Effector memory CD4-positive, alpha-beta T cell (primary cell): ENCODE results near the gene NLRC3.
"Not testable (repeated sequence)": the region's sequence is repeated elsewhere in the genome, so short reads cannot be mapped to it uniquely, and the experiment has no call there.

Source experiments
- DNase-seq, 3 donors: peaks; one replicate each; pipeline ENCODE4 v3.0.0-alpha.2; 2020
- H3K27ac ChIP-seq: 2 replicates; pipeline ENCODE4 v1.7.0; 2013; ENCODE audit warnings: mild to moderate bottlenecking, low read length, moderate library complexity; ENCODE audit not compliant: insufficient read depth, poor library complexity, severe bottlenecking
- H3K27me3 ChIP-seq: replicated peaks from 2 replicates; pipeline ENCODE4 v1.7.0; 2013; ENCODE audit warnings: mild to moderate bottlenecking, low read length; ENCODE audit not compliant: insufficient read depth, control insufficient read depth, poor library complexity, severe bottlenecking
- H3K36me3 ChIP-seq: 2 replicates; pipeline ENCODE4 v1.7.0; 2013; ENCODE audit warnings: mild to moderate bottlenecking, low read length, moderate library complexity; ENCODE audit not compliant: control insufficient read depth, insufficient read depth
- H3K4me1 ChIP-seq: 2 replicates; pipeline ENCODE4 v1.7.0; 2013; ENCODE audit warnings: low read length, mild to moderate bottlenecking; ENCODE audit not compliant: control insufficient read depth, insufficient read depth, poor library complexity, severe bottlenecking
- H3K4me3 ChIP-seq: 2 replicates; pipeline ENCODE4 v1.7.0; 2013; ENCODE audit warnings: low read length, low read depth, mild to moderate bottlenecking; ENCODE audit not compliant: insufficient read depth, poor library complexity, severe bottlenecking
- H3K9me3 ChIP-seq: 2 replicates; pipeline ENCODE4 v1.7.0; 2013; ENCODE audit warnings: mild to moderate bottlenecking, low read length, moderate library complexity; ENCODE audit not compliant: control insufficient read depth

NLRC3 gene

GRCh38 chr16:3609895-3610697 is 32.9 kb upstream of the NLRC3 start:
- Histone ChIP-seq H3K27ac (no peak overlapping the region), H3K4me3 (no peak overlapping the region), H3K27me3 (no peaks in the 10 kb centered on the region), H3K9me3 (no peaks in the 10 kb centered on the region), H3K4me1 (peaks cover 16% of the 10 kb centered on the region), H3K36me3 (peaks cover under 1% of the 10 kb centered on the region)
- no peak for DNase-seq

GRCh38 chr16:3608976-3609375 is 31.8 kb upstream of the NLRC3 start:
- not testable (repeated sequence) for H3K4me3 ChIP-seq, DNase-seq, H3K27ac ChIP-seq, H3K36me3 ChIP-seq, H3K27me3 ChIP-seq, H3K9me3 ChIP-seq
- H3K4me1 ChIP-seq, result peaks cover 16% of the 10 kb centered on the region

GRCh38 chr16:3608069-3608468 is 30.9 kb upstream of the NLRC3 start:
- DNase-seq, result no peak
- Histone ChIP-seq H3K36me3 (no peaks in the 10 kb centered on the region), H3K4me3 (no peak overlapping the region), H3K9me3 (no peaks in the 10 kb centered on the region), H3K27me3 (no peaks in the 10 kb centered on the region), H3K27ac (no peak overlapping the region), H3K4me1 (peaks cover 16% of the 10 kb centered on the region)

- Histone ChIP-seq H3K9me3 (no peaks in the 10 kb centered on the region), H3K36me3 (no peaks in the 10 kb centered on the region), H3K27ac (no peak overlapping the region), H3K4me1 (peaks cover 14% of the 10 kb centered on the region), H3K4me3 (no peak overlapping the region), H3K27me3 (no peaks in the 10 kb centered on the region)
- DNase-seq, result no peak
Observed at GRCh38 chr16:3607634-3608033, 30.4 kb upstream of the NLRC3 start.

- no peak overlapping the region for H3K4me3 ChIP-seq
- H3K27me3 ChIP-seq, result no peaks in the 10 kb centered on the region
- no peaks in the 10 kb centered on the region for H3K9me3 ChIP-seq
- no peak for DNase-seq
- H3K4me1 ChIP-seq, result peaks cover 9% of the 10 kb centered on the region
- H3K36me3 ChIP-seq, result no peaks in the 10 kb centered on the region
- no peak overlapping the region for H3K27ac ChIP-seq
Observed at GRCh38 chr16:3607161-3607560, 30.0 kb upstream of the NLRC3 start.

GRCh38 chr16:3606441-3606840 is 29.2 kb upstream of the NLRC3 start:
- DNase-seq, result no peak
- Histone ChIP-seq H3K27ac (no peak overlapping the region), H3K27me3 (no peaks in the 10 kb centered on the region), H3K9me3 (no peaks in the 10 kb centered on the region), H3K4me1 (peaks cover 9% of the 10 kb centered on the region), H3K36me3 (no peaks in the 10 kb centered on the region), H3K4me3 (no peak overlapping the region)

GRCh38 chr16:3602320-3602653 is 25.1 kb upstream of the NLRC3 start:
- no peak overlapping the region for H3K27ac ChIP-seq
- H3K27me3 ChIP-seq, result no peaks in the 10 kb centered on the region
- no peak for DNase-seq
- H3K36me3 ChIP-seq, result no peaks in the 10 kb centered on the region
- H3K9me3 ChIP-seq, result no peaks in the 10 kb centered on the region
- H3K4me3 ChIP-seq, result no peak overlapping the region
- no peaks in the 10 kb centered on the region for H3K4me1 ChIP-seq

GRCh38 chr16:3601614-3602319 is 24.6 kb upstream of the NLRC3 start:
- Histone ChIP-seq H3K36me3 (no peaks in the 10 kb centered on the region), H3K4me3 (no peak overlapping the region), H3K27me3 (no peaks in the 10 kb centered on the region), H3K4me1 (no peaks in the 10 kb centered on the region), H3K27ac (no peak overlapping the region), H3K9me3 (no peaks in the 10 kb centered on the region)
- DNase-seq, result no peak

GRCh38 chr16:3599922-3600321 is 22.7 kb upstream of the NLRC3 start:
- H3K4me1 ChIP-seq, result no peaks in the 10 kb centered on the region
- H3K4me3 ChIP-seq, result no peak overlapping the region
- H3K27me3 ChIP-seq, result no peaks in the 10 kb centered on the region
- H3K27ac ChIP-seq, result no peak overlapping the region
- no peaks in the 10 kb centered on the region for H3K9me3 ChIP-seq
- DNase-seq, result no peak
- no peaks in the 10 kb centered on the region for H3K36me3 ChIP-seq

GRCh38 chr16:3599121-3599520 is 21.9 kb upstream of the NLRC3 start:
- DNase-seq, result no peak
- no peak overlapping the region for H3K4me3 ChIP-seq
- no peaks in the 10 kb centered on the region for H3K27me3 ChIP-seq
- H3K9me3 ChIP-seq, result no peaks in the 10 kb centered on the region
- H3K36me3 ChIP-seq, result no peaks in the 10 kb centered on the region
- no peaks in the 10 kb centered on the region for H3K4me1 ChIP-seq
- no peak overlapping the region for H3K27ac ChIP-seq
